GM10248 (cell line): ENCODE results near the gene ATXN2L.

ENCODE experiments used
- CTCF ChIA-PET: fragments of 300-600 bp; sonication (Branson Sonifier 250); formaldehyde crosslinking; extraction: SDS; loops from one replicate; lab custom pipeline; 2021; ENCODE audit warnings: antibody characterized with exemption; lab: Yijun Ruan, JAX
- POLR2A ChIA-PET: fragments of 350-650 bp; sonication (Branson Sonifier 250); formaldehyde crosslinking; extraction: SDS; loops from one replicate; lab custom pipeline; 2020; ENCODE audit warnings: antibody characterized with exemption; lab: Yijun Ruan, JAX
- DNase-seq: peaks from one replicate; pipeline ENCODE4 v3.0.0; 2012; ENCODE audit errors: extremely low spot score
- CTCF ChIP-seq: IDR thresholded peaks from 2 replicates; pipeline ENCODE4 v1.5.1; 2012; ENCODE audit warnings: mild to moderate bottlenecking, low read depth; ENCODE audit errors: extremely low read depth, missing control alignments, control extremely low read depth

ATXN2L gene

GRCh38 chr16:28823291-28823872, 583 bp downstream of the ATXN2L start:
- no peak for TF ChIP-seq CTCF
- ChIA-PET POLR2A (interaction anchor here (0.5 to 2.4 kb wide), 6 partner anchors 13 to 176 kb away, joined by 3 to 13 read pairs (median 4); partner anchors contain the start of genes SH2B1 and TUFM), CTCF (interaction anchor here (0.9 to 1.9 kb wide), 4 partner anchors 9 to 122 kb away, joined by 3 to 7 read pairs (median 5); partner anchors contain the start of gene TUFM)
- no peak for DNase-seq

- POLR2A ChIA-PET: interaction anchor here (0.5 to 2.4 kb wide), 4 partner anchors 12 to 175 kb away, joined by 3 to 13 read pairs (median 4); partner anchors contain the start of gene TUFM
- TF ChIP-seq CTCF: no peak
- DNase-seq: peak; percentile 95
- CTCF ChIA-PET: interaction anchor here (1.4 to 1.9 kb wide), 2 partner anchors 21 to 121 kb away, joined by 3 to 7 read pairs; partner anchors contain the start of gene TUFM
Observed at GRCh38 chr16:28823873-28824716, 1.3 kb downstream of the ATXN2L start.

- CTCF ChIA-PET: no interaction called here
- POLR2A ChIA-PET: interaction anchor here (1.1 kb wide), 1 partner anchor 11 kb away, joined by 3 read pairs; no protein-coding TSS in a partner anchor
- TF ChIP-seq CTCF: no peak
- no peak for DNase-seq
Observed at GRCh38 chr16:28824717-28824973, 1.8 kb downstream of the ATXN2L start.

- TF ChIP-seq CTCF: no peak
- ChIA-PET CTCF (no interaction called here), POLR2A (interaction anchor here (0.6 kb wide), 1 partner anchor 127 kb away, joined by 5 read pairs; no protein-coding TSS in a partner anchor)
Observed at GRCh38 chr16:28826141-28826540, 3.3 kb downstream of the ATXN2L start.

GRCh38 chr16:28829747-28830146, 6.9 kb downstream of the ATXN2L start:
- POLR2A ChIA-PET: interaction anchor here (0.6 kb wide), 1 partner anchor 454 kb away, joined by 4 read pairs; no protein-coding TSS in a partner anchor

More at GRCh38 chr16:28826141-28826540, 3.3 kb downstream of the ATXN2L start:
- DNase-seq: no peak

More at GRCh38 chr16:28829747-28830146, 6.9 kb downstream of the ATXN2L start:
- CTCF ChIA-PET: interaction anchor here (2.9 kb wide), 1 partner anchor 17 kb away, joined by 12 read pairs; the partner anchor contains the start of gene TUFM
- TF ChIP-seq CTCF: no peak
- no peak for DNase-seq
